GM23338 (cell line): Measurements from ENCODE around the gene SLC48A1.

Source experiments
- CREB1 ChIP-seq: fragments of 250-450 bp; sonication (Bioruptor Pico); IDR thresholded peaks from 2 replicates; pipeline ENCODE4 v1.5.0; 2020; ENCODE audit warnings: low read depth, mild to moderate bottlenecking, moderate library complexity
- JUNB ChIP-seq: IDR thresholded peaks from one replicate; pipeline ENCODE4 v1.6.1; 2016; ENCODE audit warnings: antibody characterized with exemption; ENCODE audit not compliant: unreplicated experiment

DNA sequence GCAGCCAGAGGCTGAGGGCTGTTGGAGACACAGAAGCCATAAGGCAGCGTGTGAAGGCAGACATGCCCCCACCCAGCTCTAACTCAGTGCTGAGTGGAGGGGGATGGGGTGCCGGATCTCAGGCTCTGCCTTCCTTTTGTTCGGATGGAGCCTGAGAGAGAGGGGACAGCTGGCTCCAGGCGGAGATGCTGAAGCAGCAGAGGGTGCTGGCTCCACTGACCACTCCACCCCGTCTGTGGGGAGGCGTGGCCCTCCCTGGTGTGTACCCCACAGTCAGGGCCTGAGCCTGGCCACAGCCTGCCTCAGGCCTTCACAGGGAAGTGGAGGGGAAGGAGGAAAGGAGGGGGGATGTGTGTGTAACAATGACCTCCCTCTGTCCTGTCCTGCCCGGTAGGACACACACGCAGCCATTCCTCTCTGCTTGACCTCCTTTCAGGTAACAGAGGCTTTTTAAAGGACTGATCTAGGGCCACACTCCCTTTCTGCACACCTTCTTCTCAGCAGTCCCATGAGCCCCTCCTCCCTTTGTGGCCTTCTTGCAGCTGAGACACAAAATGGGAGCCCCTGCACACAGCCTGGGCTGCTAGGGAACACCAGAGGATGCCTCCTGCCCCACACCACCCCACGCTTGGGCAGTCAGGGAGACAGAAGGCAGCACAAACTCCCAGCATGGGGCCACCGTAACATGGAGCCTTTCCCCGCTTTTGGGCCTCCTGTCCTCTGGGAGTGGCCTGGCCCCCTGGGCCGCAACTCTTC is 38.1 kb upstream of the SLC48A1 start:
- TF ChIP-seq CREB1 (CRISPR knock-in tag), result no peak
- TF ChIP-seq JUNB, result no peak
